GM21381 (cell line): ENCODE data around the gene NRBF2.
"Not testable (repeated sequence)": the region's sequence is repeated elsewhere in the genome, so short reads cannot be mapped to it uniquely, and the experiment has no call there.

Experiments
- ATAC-seq: cut with Tn5 transposase; IDR thresholded peaks from one replicate; pipeline ENCODE4 v1.9.1; 2021; ENCODE audit warnings: mild to moderate bottlenecking, moderate library complexity; ENCODE audit not compliant: unreplicated experiment

Gene NRBF2

GRCh38 chr10:63133056-63133820, at the start of gene NRBF2:
Gene NRBF2 (plus strand): TSS chr10:63133328. CDS start chr10:63133471, 143 bp downstream.
- ATAC-seq = peak; percentile 97

GRCh38 chr10:63083406-63083805, 49.7 kb upstream of the NRBF2 start:
- not testable (repeated sequence) for ATAC-seq

- peak; percentile 69 for ATAC-seq
Measured at GRCh38 chr10:63083904-63084689, 49.0 kb upstream of the NRBF2 start.

GRCh38 chr10:63084690-63085382, 48.3 kb upstream of the NRBF2 start:
- ATAC-seq = no peak

GRCh38 chr10:63093227-63093626, 39.9 kb upstream of the NRBF2 start:
- no peak for ATAC-seq

- no peak for ATAC-seq
Measured at GRCh38 chr10:63094405-63094804, 38.7 kb upstream of the NRBF2 start.

GRCh38 chr10:63094881-63095280, 38.2 kb upstream of the NRBF2 start:
- ATAC-seq = no peak

GRCh38 chr10:63099734-63100133, 33.4 kb upstream of the NRBF2 start:
- ATAC-seq = no peak

GRCh38 chr10:63101091-63101490, 32.0 kb upstream of the NRBF2 start:
- not testable (repeated sequence) for ATAC-seq

- ATAC-seq = not testable (repeated sequence)
Measured at GRCh38 chr10:63102279-63102883, 30.7 kb upstream of the NRBF2 start.

- not testable (repeated sequence) for ATAC-seq
Measured at GRCh38 chr10:63103178-63103577, 29.9 kb upstream of the NRBF2 start.

- no peak for ATAC-seq
Measured at GRCh38 chr10:63103971-63104409, 29.1 kb upstream of the NRBF2 start.

GRCh38 chr10:63105225-63106110, 27.7 kb upstream of the NRBF2 start:
- no peak for ATAC-seq

GRCh38 chr10:63106111-63106755, 26.9 kb upstream of the NRBF2 start:
- no peak for ATAC-seq

- ATAC-seq = no peak
Measured at GRCh38 chr10:63107943-63108437, 25.1 kb upstream of the NRBF2 start.

GRCh38 chr10:63110940-63111339, 22.2 kb upstream of the NRBF2 start:
- ATAC-seq = no peak

GRCh38 chr10:63114031-63114814, 18.9 kb upstream of the NRBF2 start:
- ATAC-seq = no peak

GRCh38 chr10:63115732-63116383, 17.3 kb upstream of the NRBF2 start:
- no peak for ATAC-seq
